H1 (cell line): ENCODE measurements around the gene FAM120B. TPM values are rescaled to one million over a fixed set of nuclear protein-coding genes. Genes with fewer than 3 reads are reported as not detected.

Source experiments
- CTCF ChIA-PET: fragments of 300-600 bp; sonication (Branson Sonifier 250); formaldehyde crosslinking; loops from one replicate; lab custom pipeline; 2021; ENCODE audit not compliant: partially characterized antibody; lab: Charles Lee
- POLR2A ChIA-PET: fragments of 300-600 bp; sonication (Branson Sonifier 250); formaldehyde crosslinking; loops from one replicate; lab custom pipeline; 2021; ENCODE audit warnings: inconsistent platforms; ENCODE audit not compliant: partially characterized antibody; lab: Charles Lee
- DNase-seq, 2 experiments: peaks; one replicate each; pipeline versions ENCODE4 v3.0.0 to v3.0.0-alpha.2; 2010 to 2022; ENCODE audit warnings: low spot score in 2 of 2, low read depth in 1 of 2, mixed read lengths in 1 of 2
- FAIRE-seq: peaks from 2 replicates; lab custom pipeline; 2011; peaks lifted over from hg19 to GRCh38; lab: Jason Lieb, UNC
- H2AFZ ChIP-seq: 2 replicates; pipeline ENCODE4 v1.8.1; 2012; ENCODE audit warnings: low read length, inconsistent platforms
- H2AK5ac ChIP-seq: 2 replicates; pipeline ENCODE4 v1.6.1; 2013; ENCODE audit warnings: low read depth, low read length
- H2BK120ac ChIP-seq: replicated peaks from 2 replicates; pipeline ENCODE3; 2013; ENCODE audit warnings: low read depth, low read length, inconsistent platforms
- H2BK12ac ChIP-seq: 2 replicates; pipeline ENCODE4 v1.6.1; 2013; ENCODE audit warnings: low read depth, low read length
- H2BK15ac ChIP-seq: 2 replicates; pipeline ENCODE4 v1.6.1; 2013; ENCODE audit warnings: low read length
- H2BK20ac ChIP-seq: 2 replicates; pipeline ENCODE4 v1.6.1; 2013; ENCODE audit warnings: low read length
- H2BK5ac ChIP-seq: 2 replicates; pipeline ENCODE4 v1.6.1; 2013; ENCODE audit warnings: low read depth, low read length
- H3K14ac ChIP-seq: 2 replicates; pipeline ENCODE4 v1.6.1; 2013; ENCODE audit warnings: inconsistent platforms; ENCODE audit not compliant: insufficient read length
- H3K18ac ChIP-seq: 2 replicates; pipeline ENCODE4 v1.6.1; 2013; ENCODE audit warnings: low read length; ENCODE audit errors: extremely low read depth
- H3K23ac ChIP-seq: 2 replicates; pipeline ENCODE4 v1.6.1; 2013; ENCODE audit warnings: inconsistent platforms; ENCODE audit not compliant: insufficient read length
- H3K23me2 ChIP-seq: 2 replicates; pipeline ENCODE4 v1.6.1; 2013; ENCODE audit warnings: low read depth, low read length
- H3K27ac ChIP-seq: 2 replicates; pipeline ENCODE4 v1.6.1; 2011; ENCODE audit warnings: low read depth, low read length, inconsistent platforms
- H3K27me3 ChIP-seq, 4 experiments: replicated peaks in 1 of 4; 1 replicate in 1 of 4; 2 replicates in 3 of 4; pipeline versions ENCODE4 v1.6.1 to v1.8.1; 2011 to 2013; ENCODE audit warnings: low read length in 3 of 4, mild to moderate bottlenecking in 3 of 4, inconsistent platforms in 2 of 4, mixed read lengths in 2 of 4, moderate library complexity in 1 of 4; ENCODE audit not compliant: control insufficient read depth in 3 of 4, insufficient read depth in 3 of 4; ENCODE audit errors: extremely low read depth in 1 of 4
- H3K36me3 ChIP-seq, 4 experiments: 2 replicates each; pipeline versions ENCODE4 v1.6.1 to v1.8.1; 2011 to 2013; ENCODE audit warnings: mild to moderate bottlenecking in 4 of 4, low read length in 3 of 4, moderate library complexity in 2 of 4, control low read depth in 1 of 4, inconsistent platforms in 1 of 4; ENCODE audit not compliant: insufficient read depth in 4 of 4, control insufficient read depth in 2 of 4
- H3K4ac ChIP-seq: replicated peaks from 2 replicates; pipeline ENCODE3; 2013; ENCODE audit warnings: low read length, low read depth, mixed read lengths, inconsistent platforms; ENCODE audit not compliant: insufficient read length
- H3K4me1 ChIP-seq, 4 experiments: replicated peaks in 1 of 4; 1 replicate in 1 of 4; 2 replicates in 3 of 4; pipeline versions ENCODE4 v1.6.1 to v1.8.1; 2011 to 2013; ENCODE audit warnings: low read length in 3 of 4, inconsistent platforms in 2 of 4, mixed read lengths in 1 of 4; ENCODE audit not compliant: insufficient read depth in 4 of 4, control insufficient read depth in 3 of 4
- H3K4me2 ChIP-seq, 2 experiments: 2 replicates each; pipeline versions ENCODE4 v1.6.1 to v1.8.1; 2011 to 2013; ENCODE audit warnings: low read depth in 2 of 2, low read length in 2 of 2, control low read depth in 1 of 2, inconsistent platforms in 1 of 2, mild to moderate bottlenecking in 1 of 2; ENCODE audit not compliant: insufficient read depth in 1 of 2
- H3K4me3 ChIP-seq, 4 experiments: fragments of 200-600, 300-600 bp in 1 of 4; sonication (generic), shearing (Covaris generic), sonication (Bioruptor Twin) in 1 of 4; 2 replicates each; pipeline versions ENCODE4 v1.5.1 to v1.8.1; 2011 to 2016; ENCODE audit warnings: low read length in 4 of 4, low read depth in 3 of 4, control low read depth in 2 of 4, inconsistent platforms in 2 of 4, mild to moderate bottlenecking in 2 of 4, mixed read lengths in 1 of 4, moderate library complexity in 1 of 4; ENCODE audit not compliant: insufficient read depth in 2 of 4; ENCODE audit errors: extremely low read depth in 1 of 4
- H3K56ac ChIP-seq: replicated peaks from 2 replicates; pipeline ENCODE3; 2013; ENCODE audit warnings: low read depth, mild to moderate bottlenecking, mixed read lengths, low read length, inconsistent platforms; ENCODE audit not compliant: insufficient read length
- H3K79me1 ChIP-seq: 2 replicates; pipeline ENCODE4 v1.6.1; 2013; ENCODE audit warnings: low read depth, low read length, control low read depth
- H3K79me2 ChIP-seq, 2 experiments: 2 replicates each; pipeline versions ENCODE4 v1.6.1 to v1.8.1; 2012 to 2013; ENCODE audit warnings: low read length in 2 of 2, mild to moderate bottlenecking in 2 of 2, inconsistent platforms in 1 of 2; ENCODE audit not compliant: insufficient read depth in 2 of 2, control insufficient read depth in 1 of 2
- H3K9ac ChIP-seq, 4 experiments: replicated peaks in 1 of 4; 1 replicate in 1 of 4; 2 replicates in 3 of 4; pipeline versions ENCODE4 v1.6.1 to v1.8.1; 2011 to 2013; ENCODE audit warnings: low read depth in 3 of 4, low read length in 3 of 4, control low read depth in 2 of 4, mild to moderate bottlenecking in 2 of 4, moderate library complexity in 2 of 4, inconsistent platforms in 1 of 4; ENCODE audit errors: extremely low read depth in 1 of 4
- H3K9me3 ChIP-seq, 2 experiments: 2 replicates each; pipeline versions ENCODE4 v1.6.1 to v1.8.1; 2012 to 2013; ENCODE audit warnings: mild to moderate bottlenecking in 2 of 2, moderate library complexity in 2 of 2, control low read depth in 1 of 2, inconsistent platforms in 1 of 2, low read depth in 1 of 2, low read length in 1 of 2, mixed read lengths in 1 of 2; ENCODE audit not compliant: insufficient read depth in 2 of 2
- H4K20me1 ChIP-seq, 2 experiments: replicated peaks in 1 of 2; 2 replicates each; pipeline versions ENCODE3 to v1.8.1; 2011 to 2013; ENCODE audit warnings: inconsistent platforms in 2 of 2, low read length in 2 of 2, mild to moderate bottlenecking in 1 of 2; ENCODE audit not compliant: insufficient read depth in 2 of 2, control insufficient read depth in 1 of 2
- H4K5ac ChIP-seq: 2 replicates; pipeline ENCODE4 v1.6.1; 2013; ENCODE audit warnings: low read length, low read depth, mixed read lengths, inconsistent platforms; ENCODE audit not compliant: insufficient read length
- H4K8ac ChIP-seq: 2 replicates; pipeline ENCODE4 v1.8.0; 2013; ENCODE audit warnings: mild to moderate bottlenecking, moderate library complexity, low read length, inconsistent platforms; ENCODE audit not compliant: insufficient read depth; ENCODE audit errors: extremely low read depth
- H4K91ac ChIP-seq: replicated peaks from 2 replicates; pipeline ENCODE3; 2013; ENCODE audit warnings: low read length, mixed read lengths, inconsistent platforms; ENCODE audit not compliant: insufficient read length
- NANOG ChIP-seq: IDR thresholded peaks from 2 replicates; pipeline ENCODE4 v1.6.1; 2011; ENCODE audit warnings: low read length, low read depth, mild to moderate bottlenecking, inconsistent platforms; ENCODE audit not compliant: insufficient read depth, poor library complexity, severe bottlenecking
- SIN3A ChIP-seq, 2 experiments: IDR thresholded peaks in 1 of 2; conservative IDR thresholded peaks in 1 of 2; 2 replicates each; pipeline ENCODE4 v1.6.1; 2011 to 2012; ENCODE audit warnings: low read length in 2 of 2, improper control_type of control experiment in 1 of 2, low read depth in 1 of 2, mild to moderate bottlenecking in 1 of 2
- WGBS, 2 experiments: shearing (Covaris generic) in 1 of 2; methylation state at CpG; one replicate each; pipeline versions ENCODE4 v1.1.6 to v1.1.7; 2013 to 2015; ENCODE audit warnings: low lambda C conversion rate in 2 of 2, mixed read lengths in 2 of 2, inconsistent platforms in 1 of 2, low coverage in 1 of 2, missing lambda C conversion rate in 1 of 2; ENCODE audit not compliant: insufficient replicate concordance in 2 of 2, insufficient coverage in 1 of 2, insufficient read length in 1 of 2; ENCODE audit errors: extremely low coverage in 1 of 2, missing lambda C conversion rate in 1 of 2; 5-methylcytosine and 5-hydroxymethylcytosine counted together
- polyA plus RNA-seq, 7 experiments: library from polyadenylated mRNA; depleted of rRNA in 3 of 7; stranded (reverse) in 5 of 7; unstranded in 2 of 7; fragments of >200 nt in 5 of 7; fragments of 200-250 nt in 2 of 7; gene quantifications; 1 replicate in 5 of 7; 2 replicates in 1 of 7; 4 replicates in 1 of 7; pipeline versions ENCODE4 v1.2.1 to v1.2.3, GENCODE V29; 2011 to 2013; ENCODE audit warnings: missing spikeins in 2 of 7, mixed read lengths in 2 of 7
- total RNA-seq: library from RNA; stranded (reverse); fragmentation: NEBNext Ultra II Directional; extraction: Animal tissue kit (Norgen Biotek cat#: 25700); gene quantifications from 2 replicates; pipeline ENCODE4 v1.2.1, GENCODE V29; 2021

Gene FAM120B
- total and polyA plus RNA-seq, 2 of the 8 experiments (the other 6 are each of a cell fraction or from before 2014, with no cell fraction given), result 5.1 to 12.5 TPM

GRCh38 chr6:170355661-170356060 lies 49.1 kb downstream of the FAM120B start:
- Histone ChIP-seq H3K9me3 (peaks cover 0 to 5% of the 10 kb centered on the region in 2 experiments; a peak in 1 of 4 replicates), H2AFZ (no peak overlapping the region), H3K23me2 (no peaks in the 10 kb centered on the region), H3K79me2 (no peaks in the 10 kb centered on the region), H3K23ac (no peak overlapping the region), H3K4me3 (no peak overlapping the region), H4K5ac (no peak overlapping the region), H3K56ac (no peak overlapping the region), H4K20me1 (peaks cover 0 to 5% of the 10 kb centered on the region in 2 experiments), H2BK15ac (no peak overlapping the region), H3K18ac (no peak overlapping the region), H2BK5ac (no peak overlapping the region), H2BK12ac (no peak overlapping the region), H3K27ac (no peak overlapping the region), H2AK5ac (no peak overlapping the region), H3K14ac (no peak overlapping the region), H3K4me2 (no peak overlapping the region), H3K9ac (no peak overlapping the region; a peak in 1 of 7 replicates), H3K4me1 (no peaks in the 10 kb centered on the region), H4K91ac (no peak overlapping the region), H3K27me3 (no peaks in the 10 kb centered on the region), H2BK20ac (no peak overlapping the region), H3K36me3 (peaks cover 0 to 10% (median 4%) of the 10 kb centered on the region in 4 experiments; a peak in 6 of 8 replicates), H4K8ac (no peak overlapping the region; the same call in 1 of the 2 replicates), H3K79me1 (no peaks in the 10 kb centered on the region; the same call in 1 of the 2 replicates), H3K4ac (no peak overlapping the region), H2BK120ac (no peak overlapping the region)
- no peak for FAIRE-seq
- CTCF ChIA-PET, result no interaction called here
- POLR2A ChIA-PET, result no interaction called here
- TF ChIP-seq SIN3A (conservative IDR thresholded peaks at IDR 0.05 in 1 of 2, IDR thresholded peaks at IDR 0.05 in 1 of 2; ENCODE audit: low read depth in 1 of 2, low read length in 2 of 2) (no peak), NANOG (peak; percentile 7)
- no peak for DNase-seq
- 79% methylated on average over 5 of the region's 6 CpGs; no CpG with 5 or more reads in 1 of the 2 experiments for WGBS, 2 experiments
